ENCODE data around the gene ABCC4. TPM values are rescaled to one million over a fixed set of nuclear protein-coding genes. Genes with fewer than 3 reads are reported as not detected.

The ABCC4 gene
- total and polyA plus RNA-seq, 8 donors, result 1.5 to 87.2 (median 29.7) TPM

DNA sequence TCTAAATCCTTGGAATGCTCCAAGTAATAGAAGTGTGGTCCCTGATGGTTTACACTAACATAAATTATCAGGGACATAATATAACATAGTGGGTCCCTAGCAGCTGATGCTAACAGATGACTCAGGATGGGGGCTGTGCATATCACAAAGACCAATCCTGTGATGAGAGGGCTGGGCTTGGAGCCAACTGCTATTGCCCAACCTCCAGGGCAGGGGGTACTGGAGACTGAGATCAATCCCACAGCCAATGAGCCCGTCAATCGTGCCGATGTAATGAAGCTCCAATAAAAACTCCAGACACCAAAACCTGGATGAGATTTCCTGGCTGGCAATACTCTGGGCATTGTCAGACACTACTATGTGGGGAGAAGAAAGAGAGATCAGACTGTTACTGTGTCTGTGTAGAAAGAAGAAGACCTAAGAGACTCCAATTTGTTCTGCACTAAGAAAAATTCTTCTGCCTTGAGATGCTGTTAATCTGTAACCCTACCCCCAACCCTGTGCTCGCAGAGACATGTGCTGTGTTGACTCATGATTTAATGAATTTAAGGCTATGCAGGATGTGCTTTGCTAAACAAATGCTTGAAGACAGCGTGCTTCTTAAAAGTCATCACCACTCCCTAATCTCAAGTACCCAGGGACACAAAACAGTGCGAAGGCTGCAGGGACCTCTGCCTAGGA is 33.4 kb downstream of the ABCC4 start:
- TF ChIP-seq POLR2A (IDR thresholded peaks at IDR 0.05), result no peak
- TF ChIP-seq CTCF (IDR thresholded peaks at IDR 0.05), result no peak
- peak in 2 of 3 donors; percentile 6 to 19 for TF ChIP-seq POLR2AphosphoS5 (IDR thresholded peaks at IDR 0.05)
- TF ChIP-seq EP300 (IDR thresholded peaks at IDR 0.05), result no peak
- no peak overlapping the region for H3K4me3 ChIP-seq
- intact Hi-C loops (cut with DNase I; ENCODE audit: low total_unique reads), result no loop called here
- peaks cover 0 to 8% (median 3%) of the 10 kb centered on the region in 4 donors for H3K36me3 ChIP-seq
- peaks cover 0 to 52% (median 17%) of the 10 kb centered on the region in 4 donors for H3K4me1 ChIP-seq
- peak; percentile 33 to 34 for DNase-seq
- 70 to 85% (median 78%) methylated on average over 6 of the region's 6 CpGs for WGBS, 5 donors
- H3K27me3 ChIP-seq, result no peaks in the 10 kb centered on the region
- H3K9me3 ChIP-seq, result peaks cover 0 to 5% (median 0%) of the 10 kb centered on the region in 4 donors
- H3K27ac ChIP-seq, result peak overlapping the region; percentile 32 to 82 (median 60)

DNA sequence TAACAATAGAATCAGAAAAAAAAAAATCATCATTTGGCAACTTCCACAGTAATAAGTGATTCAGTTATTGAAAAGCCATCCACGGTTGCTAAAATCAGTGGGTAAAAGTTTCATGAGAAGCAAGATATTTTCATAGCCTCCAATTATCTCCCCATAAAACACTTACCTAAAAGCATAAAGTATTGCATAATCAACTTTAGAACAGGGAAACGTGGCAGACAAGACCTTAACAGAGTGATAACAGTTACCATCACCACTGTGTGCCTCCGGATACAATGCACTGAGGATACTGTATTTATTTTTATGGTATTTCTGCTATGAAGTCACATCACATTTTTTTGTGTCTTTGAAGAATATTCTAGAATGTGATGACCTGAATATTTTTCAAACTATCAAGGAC is 37.0 kb downstream of the ABCC4 start:
- Histone ChIP-seq H3K27ac (no peak overlapping the region), H3K9me3 (peaks cover 0 to 5% (median 0%) of the 10 kb centered on the region in 4 donors), H3K36me3 (peaks cover 0 to 8% (median 3%) of the 10 kb centered on the region in 4 donors), H3K27me3 (no peaks in the 10 kb centered on the region), H3K4me3 (no peak overlapping the region), H3K4me1 (peaks cover 0 to 19% (median 0%) of the 10 kb centered on the region in 4 donors)
- no peak for DNase-seq
- TF ChIP-seq CTCF (IDR thresholded peaks at IDR 0.05), result no peak
- TF ChIP-seq EP300 (IDR thresholded peaks at IDR 0.05), result no peak
- no peak for TF ChIP-seq POLR2AphosphoS5 (IDR thresholded peaks at IDR 0.05)
- no peak for TF ChIP-seq POLR2A (IDR thresholded peaks at IDR 0.05)
- intact Hi-C loops (cut with DNase I; ENCODE audit: low total_unique reads), result no loop called here
- 85 to 91% (median 88%) methylated on average over 3 of the region's 3 CpGs for WGBS, 5 donors

- H3K36me3 ChIP-seq, result peaks cover 0 to 8% (median 3%) of the 10 kb centered on the region in 4 donors
- WGBS, 5 donors, result 83 to 95% (median 91%) methylated on average over 9 of the region's 9 CpGs
- TF ChIP-seq EP300 (IDR thresholded peaks at IDR 0.05) (no peak), POLR2AphosphoS5 (IDR thresholded peaks at IDR 0.05) (no peak)
- intact Hi-C loops (cut with DNase I; ENCODE audit: low total_unique reads), result no loop called here
- no peaks in the 10 kb centered on the region for H3K27me3 ChIP-seq
- peaks cover 0 to 7% (median 0%) of the 10 kb centered on the region in 4 donors for H3K4me1 ChIP-seq
- peaks cover 0 to 5% (median 0%) of the 10 kb centered on the region in 4 donors for H3K9me3 ChIP-seq
- no peak overlapping the region for H3K4me3 ChIP-seq
- no peak for DNase-seq
- no peak overlapping the region for H3K27ac ChIP-seq
Observed at GRCh38 chr13:95262837-95263384, 38.3 kb downstream of the ABCC4 start.

- peaks cover 0 to 8% (median 3%) of the 10 kb centered on the region in 4 donors for H3K36me3 ChIP-seq
- H3K4me1 ChIP-seq, result no peaks in the 10 kb centered on the region
- intact Hi-C loops (cut with DNase I; ENCODE audit: low total_unique reads), result no loop called here
- TF ChIP-seq POLR2AphosphoS5 (IDR thresholded peaks at IDR 0.05), result no peak
- no peak for TF ChIP-seq EP300 (IDR thresholded peaks at IDR 0.05)
- TF ChIP-seq POLR2A (IDR thresholded peaks at IDR 0.05), result no peak
- no peak for TF ChIP-seq CTCF (IDR thresholded peaks at IDR 0.05)
- H3K4me3 ChIP-seq, result no peak overlapping the region
- H3K9me3 ChIP-seq, result peaks cover 0 to 5% (median 0%) of the 10 kb centered on the region in 4 donors
- 80 to 89% (median 86%) methylated on average over 3 of the region's 3 CpGs for WGBS, 5 donors
- no peak overlapping the region for H3K27ac ChIP-seq
- DNase-seq, result no peak
- no peaks in the 10 kb centered on the region for H3K27me3 ChIP-seq
Observed at GRCh38 chr13:95261956-95262355, 39.3 kb downstream of the ABCC4 start.

All from stomach (tissue), 9 donors.